GM12891 (cell line): ENCODE measurements around the gene LAMB4.

Source experiments
- DNase-seq: peaks from one replicate; pipeline ENCODE4 v3.0.0; 2011; ENCODE audit warnings: low spot score; ENCODE audit not compliant: insufficient read length
- FAIRE-seq: peaks from 2 replicates; lab custom pipeline; 2011; peaks lifted over from hg19 to GRCh38; lab: Jason Lieb, UNC
- PAX5 ChIP-seq: IDR thresholded peaks from 2 replicates; pipeline ENCODE4 v1.6.1; 2011; ENCODE audit warnings: low read length, moderate library complexity, mild to moderate bottlenecking; ENCODE audit not compliant: insufficient read depth, severe bottlenecking
- POLR2A ChIP-seq: IDR thresholded peaks from 2 replicates; pipeline ENCODE4 v1.6.1; 2011; ENCODE audit warnings: low read depth, low read length, control low read depth
- POLR2AphosphoS5 ChIP-seq: IDR thresholded peaks from 2 replicates; pipeline ENCODE4 v1.6.1; 2011; ENCODE audit warnings: low read depth, low read length, control low read depth
- POU2F2 ChIP-seq: IDR thresholded peaks from 2 replicates; pipeline ENCODE4 v1.6.1; 2011; ENCODE audit warnings: low read depth, mild to moderate bottlenecking, control low read depth, low read length, moderate library complexity
- SPI1 ChIP-seq: IDR thresholded peaks from 2 replicates; pipeline ENCODE4 v1.6.1; 2011; ENCODE audit warnings: low read depth, low read length, control low read depth
- TAF1 ChIP-seq: IDR thresholded peaks from 2 replicates; pipeline ENCODE4 v1.6.1; 2011; ENCODE audit warnings: low read depth, low read length, control low read depth

LAMB4 gene

DNA sequence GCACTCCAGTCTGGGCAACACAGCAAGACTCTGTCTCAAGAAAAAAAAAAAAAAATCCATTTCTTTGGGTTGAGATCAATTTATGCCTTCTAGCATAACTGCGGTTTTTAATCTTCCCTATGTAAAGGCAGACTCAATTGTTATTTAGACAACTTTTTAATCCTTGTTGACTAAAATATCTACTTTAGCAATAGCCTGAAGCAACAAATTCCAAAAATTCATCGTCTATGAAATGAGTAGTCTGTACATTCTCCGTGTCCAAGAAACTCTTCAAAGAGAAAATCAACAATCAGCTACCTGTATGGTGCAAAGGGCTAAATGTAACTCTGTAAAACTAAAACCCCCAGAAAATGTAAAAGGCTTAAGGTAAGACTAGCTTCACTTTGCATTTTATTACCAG, 150.0 kb downstream of the LAMB4 start:
- no peak for DNase-seq
- TF ChIP-seq POLR2A (no peak), SPI1 (no peak), TAF1 (no peak), POU2F2 (no peak), POLR2AphosphoS5 (no peak)
- no peak for FAIRE-seq

DNA sequence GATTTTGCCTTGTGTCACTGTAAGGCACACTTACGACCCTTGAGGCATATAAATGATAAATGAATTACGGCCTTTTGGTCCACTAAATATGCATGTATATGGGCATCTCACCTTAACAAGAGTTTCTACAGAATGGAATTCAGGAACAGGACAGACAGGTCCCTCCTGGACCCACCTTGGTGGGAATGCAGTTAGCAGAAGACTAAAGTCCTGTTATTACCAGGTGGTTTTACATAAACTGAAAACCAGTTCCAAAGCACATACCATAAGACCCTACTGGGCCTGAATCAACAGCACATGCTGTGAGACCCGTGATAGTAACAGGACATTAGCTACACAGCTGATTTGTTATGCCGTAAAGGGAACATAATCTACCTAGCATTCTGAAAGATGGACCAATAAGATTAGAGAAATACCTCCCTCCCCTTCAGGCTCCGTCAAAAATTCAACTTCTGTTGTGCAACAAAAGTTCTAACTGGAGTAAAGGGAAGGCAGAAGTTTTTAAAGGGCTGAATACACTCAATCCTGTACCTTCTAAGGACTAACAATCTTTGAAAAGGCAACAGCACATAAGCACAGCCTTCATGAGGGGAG, 151.2 kb downstream of the LAMB4 start:
- FAIRE-seq = no peak

GRCh38 chr7:107977048-107977447, 153.1 kb downstream of the LAMB4 start:
- FAIRE-seq = no peak
- TF ChIP-seq TAF1 = no peak
- TF ChIP-seq POLR2A = no peak
- no peak for TF ChIP-seq POLR2AphosphoS5
- TF ChIP-seq SPI1 = no peak
- TF ChIP-seq POU2F2 = no peak
- no peak for TF ChIP-seq PAX5
- DNase-seq = no peak

More for the DNA sequence above, 151.2 kb downstream of the LAMB4 start:
- no peak for TF ChIP-seq SPI1
- no peak for DNase-seq

DNA sequence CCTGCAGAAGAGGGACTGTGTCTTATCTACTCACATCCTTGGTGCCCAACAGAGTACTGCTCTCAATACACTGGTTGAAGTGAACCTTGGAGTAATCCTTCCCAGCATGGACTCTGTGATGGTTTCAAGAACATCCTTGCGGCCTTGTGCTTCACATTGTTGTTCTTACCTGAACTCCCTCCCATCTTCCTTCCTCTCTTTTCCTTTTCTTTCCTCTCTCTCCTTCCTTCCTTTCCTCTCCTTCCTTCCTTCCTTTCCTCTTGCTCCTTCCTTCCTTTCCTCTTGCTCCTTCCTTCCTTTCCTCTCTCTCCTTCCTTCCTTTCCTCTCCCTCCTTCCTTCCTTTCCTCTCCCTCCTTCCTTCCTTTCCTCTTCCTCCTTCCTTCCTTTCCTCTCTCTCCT, 153.5 kb downstream of the LAMB4 start:
- no peak for TF ChIP-seq POLR2A
- TF ChIP-seq POU2F2 = no peak
- TF ChIP-seq SPI1 = no peak
- no peak for TF ChIP-seq POLR2AphosphoS5
- TF ChIP-seq PAX5 = no peak
- no peak for DNase-seq
- no peak for FAIRE-seq

- DNase-seq (no peak), FAIRE-seq (no peak)
- TF ChIP-seq SPI1 (no peak), POLR2A (no peak), POU2F2 (no peak), TAF1 (no peak), POLR2AphosphoS5 (no peak), PAX5 (no peak)
Observed at GRCh38 chr7:107975394-107976013, 154.7 kb downstream of the LAMB4 start.

DNA sequence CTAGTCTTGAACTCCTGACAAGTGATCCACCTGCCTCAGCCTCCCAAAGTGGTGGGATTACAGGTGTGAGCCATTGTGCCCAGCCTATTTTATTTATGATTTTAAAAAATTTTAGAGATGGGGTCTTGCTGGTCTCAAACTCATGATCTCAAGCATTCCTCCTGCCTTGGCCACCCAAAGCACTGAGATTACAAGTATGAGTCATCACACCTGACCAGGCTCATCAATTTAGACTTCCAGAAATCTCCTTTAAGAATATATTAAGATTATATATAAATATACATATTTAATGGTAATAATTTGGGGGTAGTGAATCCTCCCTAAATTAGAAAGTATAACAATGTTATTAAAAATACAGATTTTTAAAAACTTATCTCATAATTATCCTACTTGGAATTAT, 156.3 kb downstream of the LAMB4 start:
- TF ChIP-seq POU2F2 (no peak), TAF1 (no peak), POLR2AphosphoS5 (no peak), SPI1 (no peak), POLR2A (no peak), PAX5 (no peak)
- FAIRE-seq = no peak
- no peak for DNase-seq
